HepG2 (cell line): ENCODE data around the gene PRRT2. TPM values are rescaled to one million over a fixed set of nuclear protein-coding genes. Genes with fewer than 3 reads are reported as not detected.

ENCODE experiments used
- ATRX ChIP-seq: sonication (generic); formaldehyde crosslinking; IDR thresholded peaks from 2 replicates; pipeline ENCODE4 v1.4.0; 2020; ENCODE audit warnings: missing genetic modification reagents, borderline replicate concordance
- HMG20B ChIP-seq: conservative IDR thresholded peaks from 2 replicates; pipeline ENCODE4 v1.6.1; 2016; ENCODE audit warnings: missing genetic modification reagents, missing compliant biosample characterization
- KLF12 ChIP-seq: sonication (generic); formaldehyde crosslinking; IDR thresholded peaks from 2 replicates; pipeline ENCODE4 v1.4.0; 2020; ENCODE audit warnings: missing genetic modification reagents, borderline replicate concordance
- NFYC ChIP-seq: IDR thresholded peaks from 2 replicates; pipeline ENCODE4 v1.6.1; 2016; ENCODE audit warnings: missing genetic modification reagents, missing compliant biosample characterization
- NR3C1 ChIP-seq: sonication (generic); formaldehyde crosslinking; IDR thresholded peaks from 2 replicates; pipeline ENCODE4 v1.4.0; 2020; ENCODE audit warnings: missing genetic modification reagents
- XRCC5 ChIP-seq: fragments of 200-400 bp; formaldehyde crosslinking; optimal IDR thresholded peaks from 2 replicates; pipeline ENCODE3; 2017; ENCODE audit warnings: mild to moderate bottlenecking, low read length
- ZKSCAN8 ChIP-seq: IDR thresholded peaks from 2 replicates; pipeline ENCODE4 v1.6.1; 2016; ENCODE audit warnings: borderline replicate concordance, missing genetic modification reagents, missing compliant biosample characterization
- ZNF788 ChIP-seq: sonication (generic); formaldehyde crosslinking; IDR thresholded peaks from 2 replicates; pipeline ENCODE4 v1.5.0; 2020; ENCODE audit warnings: mild to moderate bottlenecking, missing genetic modification reagents, borderline replicate concordance
- ZNF83 ChIP-seq: sonication (generic); formaldehyde crosslinking; IDR thresholded peaks from 2 replicates; pipeline ENCODE4 v1.4.0; 2020; ENCODE audit warnings: missing genetic modification reagents, mild to moderate bottlenecking, borderline replicate concordance
- polyA plus RNA-seq, 8 experiments: library from polyadenylated mRNA; depleted of rRNA in 3 of 8; stranded (reverse) in 7 of 8; unstranded in 1 of 8; fragments of >200 nt; fragmentation: Illumina TruSeq in 4 of 8; extraction: Trizol in 4 of 8; gene quantifications; 2 replicates each; pipeline versions ENCODE4 v1.2.1 to v1.2.3, GENCODE V29; 2011 to 2016; ENCODE audit warnings: low read depth in 4 of 8, missing spikeins in 1 of 8, mixed read lengths in 1 of 8; ENCODE audit not compliant: insufficient read depth in 1 of 8
- total RNA-seq, 5 experiments: library from RNA; depleted of rRNA; stranded (reverse); fragments of >200 nt; fragmentation: Illumina TruSeq; extraction: Trizol; gene quantifications; 2 replicates each; pipeline ENCODE4 v1.2.3, GENCODE V29; 2016; ENCODE audit warnings: low read depth in 1 of 5
- TF ChIP-seq, protein P1 (sequence below): sonication (generic); formaldehyde crosslinking; conservative IDR thresholded peaks from 2 replicates; pipeline ENCODE4 v1.4.0; 2020; ENCODE audit warnings: missing genetic modification reagents
- TF ChIP-seq, protein P2 (sequence below): sonication (generic); formaldehyde crosslinking; IDR thresholded peaks from 2 replicates; pipeline ENCODE4 v1.5.1; 2020; ENCODE audit warnings: missing genetic modification reagents, mild to moderate bottlenecking, borderline replicate concordance
- TF ChIP-seq, protein P3 (sequence below): sonication (generic); formaldehyde crosslinking; IDR thresholded peaks from 2 replicates; pipeline ENCODE4 v1.5.1; 2020; ENCODE audit warnings: mild to moderate bottlenecking, moderate library complexity, missing genetic modification reagents
- TF ChIP-seq, protein P4 (sequence below): sonication (generic); formaldehyde crosslinking; IDR thresholded peaks from 2 replicates; pipeline ENCODE4 v1.5.0; 2020; ENCODE audit warnings: mild to moderate bottlenecking, missing genetic modification reagents, borderline replicate concordance
- TF ChIP-seq, protein P5 (sequence below): sonication (generic); formaldehyde crosslinking; conservative IDR thresholded peaks from 2 replicates; pipeline ENCODE4 v1.8.1; 2023; ENCODE audit warnings: missing genetic modification reagents
- TF ChIP-seq, protein P6 (sequence below), 2 experiments: fragments of 450-650 bp in 1 of 2; sonication (generic) in 1 of 2; formaldehyde crosslinking; IDR thresholded peaks; 2 replicates each; pipeline versions ENCODE4 v1.5.0 to v1.8.0; 2020 to 2022; ENCODE audit warnings: mild to moderate bottlenecking in 1 of 2, missing genetic modification reagents in 1 of 2

Gene PRRT2
- total and polyA plus RNA-seq, 2 of the 13 experiments (the other 11 are each of a cell fraction or from before 2014, with no cell fraction given): 0.51 to 1.1 TPM

DNA sequence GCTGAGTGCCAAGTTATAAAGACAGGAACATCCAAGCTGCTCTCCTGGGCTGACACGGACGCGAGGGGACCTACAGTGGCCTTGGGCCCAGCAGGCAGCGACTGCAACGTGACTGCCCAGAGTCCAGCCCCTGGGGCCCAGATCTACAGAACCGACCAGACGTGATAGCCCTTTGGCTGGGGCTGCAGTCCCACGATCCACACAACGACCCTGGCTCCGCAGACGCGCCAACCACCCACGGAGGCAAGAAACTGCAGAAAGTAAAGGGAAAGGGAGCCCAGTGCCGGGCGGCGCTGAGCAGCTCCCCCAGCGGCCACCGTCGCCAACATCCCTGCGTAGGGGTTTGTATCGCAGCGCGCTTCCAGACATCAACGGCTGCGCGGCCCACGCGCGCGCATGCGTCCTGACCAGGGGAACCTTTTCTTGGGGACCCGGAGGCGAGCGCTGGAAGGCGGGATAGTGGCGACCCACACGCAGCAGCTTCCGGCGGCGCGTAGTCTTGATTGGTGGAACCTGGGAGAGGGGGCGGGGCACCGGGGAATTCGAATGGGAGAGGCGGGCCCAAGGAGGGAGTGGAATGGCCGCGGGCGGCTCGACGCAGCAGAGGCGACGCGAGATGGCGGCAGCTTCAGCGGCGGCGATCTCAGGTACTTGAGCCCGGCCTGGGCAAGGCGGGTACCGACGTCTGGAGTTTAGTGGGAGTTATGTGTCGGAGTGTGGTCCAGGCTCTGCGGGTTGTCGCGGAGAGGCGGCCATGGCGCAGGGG lies 21.6 kb upstream of the PRRT2 start, which contains the start of gene KIF22 (continued):
- TF ChIP-seq, protein P1, sequence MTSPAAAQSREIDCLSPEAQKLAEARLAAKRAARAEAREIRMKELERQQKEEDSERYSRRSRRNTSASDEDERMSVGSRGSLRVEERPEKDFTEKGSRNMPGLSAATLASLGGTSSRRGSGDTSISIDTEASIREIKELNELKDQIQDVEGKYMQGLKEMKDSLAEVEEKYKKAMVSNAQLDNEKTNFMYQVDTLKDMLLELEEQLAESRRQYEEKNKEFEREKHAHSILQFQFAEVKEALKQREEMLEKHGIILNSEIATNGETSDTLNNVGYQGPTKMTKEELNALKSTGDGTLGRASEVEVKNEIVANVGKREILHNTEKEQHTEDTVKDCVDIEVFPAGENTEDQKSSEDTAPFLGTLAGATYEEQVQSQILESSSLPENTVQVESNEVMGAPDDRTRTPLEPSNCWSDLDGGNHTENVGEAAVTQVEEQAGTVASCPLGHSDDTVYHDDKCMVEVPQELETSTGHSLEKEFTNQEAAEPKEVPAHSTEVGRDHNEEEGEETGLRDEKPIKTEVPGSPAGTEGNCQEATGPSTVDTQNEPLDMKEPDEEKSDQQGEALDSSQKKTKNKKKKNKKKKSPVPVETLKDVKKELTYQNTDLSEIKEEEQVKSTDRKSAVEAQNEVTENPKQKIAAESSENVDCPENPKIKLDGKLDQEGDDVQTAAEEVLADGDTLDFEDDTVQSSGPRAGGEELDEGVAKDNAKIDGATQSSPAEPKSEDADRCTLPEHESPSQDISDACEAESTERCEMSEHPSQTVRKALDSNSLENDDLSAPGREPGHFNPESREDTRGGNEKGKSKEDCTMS (CRISPR knock-in tag): no peak
- TF ChIP-seq, protein P2, sequence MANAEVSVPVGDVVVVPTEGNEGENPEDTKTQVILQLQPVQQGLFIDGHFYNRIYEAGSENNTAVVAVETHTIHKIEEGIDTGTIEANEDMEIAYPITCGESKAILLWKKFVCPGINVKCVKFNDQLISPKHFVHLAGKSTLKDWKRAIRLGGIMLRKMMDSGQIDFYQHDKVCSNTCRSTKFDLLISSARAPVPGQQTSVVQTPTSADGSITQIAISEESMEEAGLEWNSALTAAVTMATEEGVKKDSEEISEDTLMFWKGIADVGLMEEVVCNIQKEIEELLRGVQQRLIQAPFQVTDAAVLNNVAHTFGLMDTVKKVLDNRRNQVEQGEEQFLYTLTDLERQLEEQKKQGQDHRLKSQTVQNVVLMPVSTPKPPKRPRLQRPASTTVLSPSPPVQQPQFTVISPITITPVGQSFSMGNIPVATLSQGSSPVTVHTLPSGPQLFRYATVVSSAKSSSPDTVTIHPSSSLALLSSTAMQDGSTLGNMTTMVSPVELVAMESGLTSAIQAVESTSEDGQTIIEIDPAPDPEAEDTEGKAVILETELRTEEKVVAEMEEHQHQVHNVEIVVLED: peak; percentile 96
- TF ChIP-seq NR3C1 (CRISPR knock-in tag): no peak
- peak; percentile 96 for TF ChIP-seq NFYC (CRISPR knock-in tag)
- TF ChIP-seq XRCC5: peak; percentile 99
- TF ChIP-seq ZNF83 (CRISPR knock-in tag): peak; percentile 87; the same call in 1 of the 2 replicates
- TF ChIP-seq KLF12 (CRISPR knock-in tag): no peak; the same call in 1 of the 2 replicates
- TF ChIP-seq ZNF788 (CRISPR knock-in tag): peak; percentile 93; the same call in 1 of the 2 replicates
- TF ChIP-seq HMG20B: no peak
- TF ChIP-seq, protein P3, sequence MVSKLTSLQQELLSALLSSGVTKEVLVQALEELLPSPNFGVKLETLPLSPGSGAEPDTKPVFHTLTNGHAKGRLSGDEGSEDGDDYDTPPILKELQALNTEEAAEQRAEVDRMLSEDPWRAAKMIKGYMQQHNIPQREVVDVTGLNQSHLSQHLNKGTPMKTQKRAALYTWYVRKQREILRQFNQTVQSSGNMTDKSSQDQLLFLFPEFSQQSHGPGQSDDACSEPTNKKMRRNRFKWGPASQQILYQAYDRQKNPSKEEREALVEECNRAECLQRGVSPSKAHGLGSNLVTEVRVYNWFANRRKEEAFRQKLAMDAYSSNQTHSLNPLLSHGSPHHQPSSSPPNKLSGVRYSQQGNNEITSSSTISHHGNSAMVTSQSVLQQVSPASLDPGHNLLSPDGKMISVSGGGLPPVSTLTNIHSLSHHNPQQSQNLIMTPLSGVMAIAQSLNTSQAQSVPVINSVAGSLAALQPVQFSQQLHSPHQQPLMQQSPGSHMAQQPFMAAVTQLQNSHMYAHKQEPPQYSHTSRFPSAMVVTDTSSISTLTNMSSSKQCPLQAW (CRISPR knock-in tag): peak; percentile 93
- TF ChIP-seq ZKSCAN8 (CRISPR knock-in tag): peak; percentile 78; the same call in 1 of the 2 replicates
- TF ChIP-seq, protein P4, sequence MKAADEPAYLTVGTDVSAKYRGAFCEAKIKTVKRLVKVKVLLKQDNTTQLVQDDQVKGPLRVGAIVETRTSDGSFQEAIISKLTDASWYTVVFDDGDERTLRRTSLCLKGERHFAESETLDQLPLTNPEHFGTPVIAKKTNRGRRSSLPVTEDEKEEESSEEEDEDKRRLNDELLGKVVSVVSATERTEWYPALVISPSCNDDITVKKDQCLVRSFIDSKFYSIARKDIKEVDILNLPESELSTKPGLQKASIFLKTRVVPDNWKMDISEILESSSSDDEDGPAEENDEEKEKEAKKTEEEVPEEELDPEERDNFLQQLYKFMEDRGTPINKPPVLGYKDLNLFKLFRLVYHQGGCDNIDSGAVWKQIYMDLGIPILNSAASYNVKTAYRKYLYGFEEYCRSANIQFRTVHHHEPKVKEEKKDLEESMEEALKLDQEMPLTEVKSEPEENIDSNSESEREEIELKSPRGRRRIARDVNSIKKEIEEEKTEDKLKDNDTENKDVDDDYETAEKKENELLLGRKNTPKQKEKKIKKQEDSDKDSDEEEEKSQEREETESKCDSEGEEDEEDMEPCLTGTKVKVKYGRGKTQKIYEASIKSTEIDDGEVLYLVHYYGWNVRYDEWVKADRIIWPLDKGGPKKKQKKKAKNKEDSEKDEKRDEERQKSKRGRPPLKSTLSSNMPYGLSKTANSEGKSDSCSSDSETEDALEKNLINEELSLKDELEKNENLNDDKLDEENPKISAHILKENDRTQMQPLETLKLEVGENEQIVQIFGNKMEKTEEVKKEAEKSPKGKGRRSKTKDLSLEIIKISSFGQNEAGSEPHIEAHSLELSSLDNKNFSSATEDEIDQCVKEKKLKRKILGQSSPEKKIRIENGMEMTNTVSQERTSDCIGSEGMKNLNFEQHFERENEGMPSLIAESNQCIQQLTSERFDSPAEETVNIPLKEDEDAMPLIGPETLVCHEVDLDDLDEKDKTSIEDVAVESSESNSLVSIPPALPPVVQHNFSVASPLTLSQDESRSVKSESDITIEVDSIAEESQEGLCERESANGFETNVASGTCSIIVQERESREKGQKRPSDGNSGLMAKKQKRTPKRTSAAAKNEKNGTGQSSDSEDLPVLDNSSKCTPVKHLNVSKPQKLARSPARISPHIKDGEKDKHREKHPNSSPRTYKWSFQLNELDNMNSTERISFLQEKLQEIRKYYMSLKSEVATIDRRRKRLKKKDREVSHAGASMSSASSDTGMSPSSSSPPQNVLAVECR: peak; percentile 99
- TF ChIP-seq ATRX (CRISPR knock-in tag): no peak
- TF ChIP-seq, protein P5, sequence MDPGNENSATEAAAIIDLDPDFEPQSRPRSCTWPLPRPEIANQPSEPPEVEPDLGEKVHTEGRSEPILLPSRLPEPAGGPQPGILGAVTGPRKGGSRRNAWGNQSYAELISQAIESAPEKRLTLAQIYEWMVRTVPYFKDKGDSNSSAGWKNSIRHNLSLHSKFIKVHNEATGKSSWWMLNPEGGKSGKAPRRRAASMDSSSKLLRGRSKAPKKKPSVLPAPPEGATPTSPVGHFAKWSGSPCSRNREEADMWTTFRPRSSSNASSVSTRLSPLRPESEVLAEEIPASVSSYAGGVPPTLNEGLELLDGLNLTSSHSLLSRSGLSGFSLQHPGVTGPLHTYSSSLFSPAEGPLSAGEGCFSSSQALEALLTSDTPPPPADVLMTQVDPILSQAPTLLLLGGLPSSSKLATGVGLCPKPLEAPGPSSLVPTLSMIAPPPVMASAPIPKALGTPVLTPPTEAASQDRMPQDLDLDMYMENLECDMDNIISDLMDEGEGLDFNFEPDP (CRISPR knock-in tag): no peak
- TF ChIP-seq, protein P6, sequence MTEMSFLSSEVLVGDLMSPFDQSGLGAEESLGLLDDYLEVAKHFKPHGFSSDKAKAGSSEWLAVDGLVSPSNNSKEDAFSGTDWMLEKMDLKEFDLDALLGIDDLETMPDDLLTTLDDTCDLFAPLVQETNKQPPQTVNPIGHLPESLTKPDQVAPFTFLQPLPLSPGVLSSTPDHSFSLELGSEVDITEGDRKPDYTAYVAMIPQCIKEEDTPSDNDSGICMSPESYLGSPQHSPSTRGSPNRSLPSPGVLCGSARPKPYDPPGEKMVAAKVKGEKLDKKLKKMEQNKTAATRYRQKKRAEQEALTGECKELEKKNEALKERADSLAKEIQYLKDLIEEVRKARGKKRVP (CRISPR knock-in tag; IDR thresholded peaks at IDR 0.05): peak in 1 of 2 experiments; percentile 69; a peak in 1 of 4 replicates
